Measurements from ENCODE around the gene THADA. TPM values are rescaled to one million over a fixed set of nuclear protein-coding genes. Genes with fewer than 3 reads are reported as not detected.
A peak's percentile ranks its signal among the peaks of the same experiment; 100 is the strongest.

Gene THADA
- total RNA-seq, 1 experiment from 2014 or later: 35.7 TPM

- DNase-seq: no peak
- H3K27ac ChIP-seq: no peak overlapping the region
- H3K27me3 ChIP-seq: no peaks in the 10 kb centered on the region
- H3K9me3 ChIP-seq (replicated peaks): no peaks in the 10 kb centered on the region
- H3K36me3 ChIP-seq: no peaks in the 10 kb centered on the region
- H3K4me3 ChIP-seq: no peak overlapping the region
- no peaks in the 10 kb centered on the region for H3K4me1 ChIP-seq
Measured at GRCh38 chr2:43482961-43483360, 112.9 kb downstream of the THADA start.

- no peaks in the 10 kb centered on the region for H3K4me1 ChIP-seq
- H3K36me3 ChIP-seq: no peaks in the 10 kb centered on the region
- no peaks in the 10 kb centered on the region for H3K27me3 ChIP-seq
- DNase-seq: no peak
- H3K4me3 ChIP-seq: no peak overlapping the region
- H3K9me3 ChIP-seq (replicated peaks): no peaks in the 10 kb centered on the region
- no peak overlapping the region for H3K27ac ChIP-seq
Measured at GRCh38 chr2:43481927-43482542, 113.8 kb downstream of the THADA start.

GRCh38 chr2:43480874-43481273, 115.0 kb downstream of the THADA start:
- H3K27ac ChIP-seq: no peak overlapping the region
- no peaks in the 10 kb centered on the region for H3K36me3 ChIP-seq
- no peak for DNase-seq
- no peaks in the 10 kb centered on the region for H3K9me3 ChIP-seq (replicated peaks)
- no peak overlapping the region for H3K4me3 ChIP-seq
- no peaks in the 10 kb centered on the region for H3K4me1 ChIP-seq
- no peaks in the 10 kb centered on the region for H3K27me3 ChIP-seq

- Histone ChIP-seq H3K4me1 (no peaks in the 10 kb centered on the region), H3K4me3 (no peak overlapping the region), H3K27me3 (no peaks in the 10 kb centered on the region), H3K36me3 (no peaks in the 10 kb centered on the region), H3K9me3 (replicated peaks) (no peaks in the 10 kb centered on the region), H3K27ac (no peak overlapping the region)
- no peak for DNase-seq
Measured at GRCh38 chr2:43478412-43479086, 117.3 kb downstream of the THADA start.

GRCh38 chr2:43475922-43476321, 119.9 kb downstream of the THADA start:
- Histone ChIP-seq H3K36me3 (no peaks in the 10 kb centered on the region), H3K9me3 (replicated peaks) (no peaks in the 10 kb centered on the region), H3K4me1 (no peaks in the 10 kb centered on the region), H3K27ac (no peak overlapping the region), H3K27me3 (no peaks in the 10 kb centered on the region), H3K4me3 (no peak overlapping the region)
- DNase-seq: no peak

GRCh38 chr2:43475137-43475846, 120.5 kb downstream of the THADA start:
- no peaks in the 10 kb centered on the region for H3K27me3 ChIP-seq
- no peak overlapping the region for H3K4me3 ChIP-seq
- no peaks in the 10 kb centered on the region for H3K9me3 ChIP-seq (replicated peaks)
- no peak overlapping the region for H3K27ac ChIP-seq
- no peaks in the 10 kb centered on the region; the same call in 1 of the 2 replicates for H3K36me3 ChIP-seq
- no peak for DNase-seq
- H3K4me1 ChIP-seq: no peaks in the 10 kb centered on the region

- H3K4me1 ChIP-seq: no peaks in the 10 kb centered on the region
- H3K36me3 ChIP-seq: no peaks in the 10 kb centered on the region; the same call in 1 of the 2 replicates
- DNase-seq: no peak
- no peak overlapping the region for H3K27ac ChIP-seq
- no peaks in the 10 kb centered on the region for H3K27me3 ChIP-seq
- no peaks in the 10 kb centered on the region for H3K9me3 ChIP-seq (replicated peaks)
- no peak overlapping the region for H3K4me3 ChIP-seq
Measured at GRCh38 chr2:43474273-43474672, 121.6 kb downstream of the THADA start.

GRCh38 chr2:43473767-43474166, 122.1 kb downstream of the THADA start:
- DNase-seq: no peak
- Histone ChIP-seq H3K4me1 (no peaks in the 10 kb centered on the region; the same call in 1 of the 2 replicates), H3K9me3 (replicated peaks) (no peaks in the 10 kb centered on the region), H3K27me3 (no peaks in the 10 kb centered on the region), H3K36me3 (no peaks in the 10 kb centered on the region; the same call in 1 of the 2 replicates), H3K4me3 (no peak overlapping the region), H3K27ac (no peak overlapping the region)

- no peaks in the 10 kb centered on the region; the same call in 1 of the 2 replicates for H3K4me1 ChIP-seq
- H3K27ac ChIP-seq: no peak overlapping the region
- H3K36me3 ChIP-seq: no peaks in the 10 kb centered on the region; the same call in 1 of the 2 replicates
- DNase-seq: peak in 1 of 2 experiments; percentile 17
- H3K4me3 ChIP-seq: no peak overlapping the region
- no peaks in the 10 kb centered on the region for H3K27me3 ChIP-seq
- no peaks in the 10 kb centered on the region for H3K9me3 ChIP-seq (replicated peaks)
Measured at GRCh38 chr2:43472527-43473194, 123.2 kb downstream of the THADA start.

- no peaks in the 10 kb centered on the region; the same call in none of the 2 replicates for H3K36me3 ChIP-seq
- H3K4me1 ChIP-seq: no peaks in the 10 kb centered on the region; the same call in 1 of the 2 replicates
- H3K4me3 ChIP-seq: no peak overlapping the region
- H3K9me3 ChIP-seq (replicated peaks): no peaks in the 10 kb centered on the region
- no peaks in the 10 kb centered on the region for H3K27me3 ChIP-seq
- no peak for DNase-seq
- no peak overlapping the region for H3K27ac ChIP-seq
Measured at GRCh38 chr2:43469713-43470112, 126.1 kb downstream of the THADA start.

GRCh38 chr2:43469094-43469493, 126.7 kb downstream of the THADA start:
- Histone ChIP-seq H3K27ac (no peak overlapping the region), H3K36me3 (no peaks in the 10 kb centered on the region; the same call in none of the 2 replicates), H3K4me3 (no peak overlapping the region), H3K27me3 (no peaks in the 10 kb centered on the region), H3K9me3 (replicated peaks) (no peaks in the 10 kb centered on the region), H3K4me1 (no peaks in the 10 kb centered on the region; the same call in 1 of the 2 replicates)
- DNase-seq: no peak

- Histone ChIP-seq H3K27ac (no peak overlapping the region), H3K4me3 (no peak overlapping the region), H3K27me3 (no peaks in the 10 kb centered on the region), H3K4me1 (peaks cover 5% of the 10 kb centered on the region), H3K9me3 (replicated peaks) (no peaks in the 10 kb centered on the region), H3K36me3 (no peaks in the 10 kb centered on the region; the same call in none of the 2 replicates)
- DNase-seq: no peak
Measured at GRCh38 chr2:43467891-43468290, 127.9 kb downstream of the THADA start.

GRCh38 chr2:43465234-43465633, 130.6 kb downstream of the THADA start:
- no peak for DNase-seq
- Histone ChIP-seq H3K9me3 (replicated peaks) (no peaks in the 10 kb centered on the region), H3K4me1 (peaks cover 12% of the 10 kb centered on the region), H3K27ac (no peak overlapping the region), H3K36me3 (no peaks in the 10 kb centered on the region; the same call in 1 of the 2 replicates), H3K27me3 (no peaks in the 10 kb centered on the region), H3K4me3 (no peak overlapping the region)

- Histone ChIP-seq H3K9me3 (replicated peaks) (no peaks in the 10 kb centered on the region), H3K27ac (no peak overlapping the region), H3K4me3 (no peak overlapping the region), H3K27me3 (no peaks in the 10 kb centered on the region), H3K36me3 (no peaks in the 10 kb centered on the region; the same call in 1 of the 2 replicates), H3K4me1 (peaks cover 12% of the 10 kb centered on the region)
- DNase-seq: no peak
Measured at GRCh38 chr2:43464590-43464989, 131.2 kb downstream of the THADA start.

Measured in SJCRH30 (cell line).